ENCODE data around the gene GSE1. TPM values are rescaled to one million over a fixed set of nuclear protein-coding genes. Genes with fewer than 3 reads are reported as not detected.

Gene GSE1
- total RNA-seq, 2 experiments from 2014 or later, result 29.6 to 30.0 TPM

DNA sequence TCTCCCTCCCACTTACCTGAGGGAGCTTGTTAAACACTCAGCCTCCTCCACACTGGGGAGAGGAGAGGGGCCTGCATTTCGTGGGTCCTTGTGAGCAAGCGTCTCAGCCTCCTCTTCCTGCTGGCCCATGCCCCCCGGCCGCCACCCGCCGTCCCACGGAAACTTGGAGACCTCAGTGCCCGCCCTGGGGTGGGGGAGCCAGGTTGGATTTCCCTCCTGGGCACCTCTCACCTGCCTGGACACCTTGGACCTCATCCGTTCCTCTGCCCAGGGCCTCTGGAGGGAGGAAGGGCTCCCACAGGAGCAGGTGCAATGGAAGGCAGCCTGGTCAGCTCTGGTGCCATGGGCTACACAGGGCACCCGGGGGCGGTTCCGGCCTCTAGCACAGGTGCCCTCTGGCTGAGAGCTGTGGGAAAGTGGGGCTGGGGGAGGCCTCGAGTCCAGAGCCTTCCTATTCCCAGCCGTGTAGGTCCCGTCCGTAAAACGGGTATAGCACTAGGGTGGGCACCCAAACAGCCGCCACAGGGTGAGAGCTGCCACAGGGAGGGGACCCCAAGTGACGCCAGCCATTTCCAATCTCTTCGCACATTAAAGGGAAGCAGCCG is 11.0 kb downstream of the GSE1 start:
- POLR2A ChIA-PET, result no interaction called here
- CTCF ChIA-PET, result interaction anchor here (0.6 to 1.9 kb wide), 4 partner anchors 8 to 203 kb away, joined by 3 to 10 read pairs (median 4); no protein-coding TSS in a partner anchor

DNA sequence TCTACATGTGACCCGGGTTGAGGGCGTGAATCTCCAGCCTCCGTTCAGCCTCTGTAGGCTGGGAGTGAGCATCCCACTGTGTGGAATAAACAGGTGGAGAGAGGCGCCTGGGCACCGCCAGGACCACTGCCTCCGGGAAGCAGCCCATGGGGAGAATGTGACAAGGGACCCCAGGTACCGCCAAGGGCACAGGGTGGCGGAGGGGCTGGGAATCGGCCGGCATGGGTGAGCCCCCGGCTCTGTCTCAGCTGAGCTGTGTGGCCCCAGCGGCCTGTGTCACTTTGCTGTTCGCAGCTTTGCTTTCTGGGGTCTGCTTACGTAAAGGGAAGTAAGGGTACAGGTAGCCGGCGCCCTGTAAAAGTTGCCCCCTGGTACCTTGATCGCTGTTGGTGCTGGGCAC is 11.5 kb downstream of the GSE1 start:
- POLR2A ChIA-PET, result no interaction called here
- CTCF ChIA-PET, result interaction anchor here (0.6 to 1.7 kb wide), 3 partner anchors 9 to 133 kb away, joined by 3 to 5 read pairs (median 3); no protein-coding TSS in a partner anchor

GRCh38 chr16:85625053-85625452 is 11.9 kb downstream of the GSE1 start:
- CTCF ChIA-PET, result interaction anchor here (1.7 kb wide), 1 partner anchor 9 kb away, joined by 5 read pairs; no protein-coding TSS in a partner anchor
- POLR2A ChIA-PET, result no interaction called here

- ChIA-PET CTCF (interaction anchor here (0.7 to 3.2 kb wide), 3 partner anchors 10 to 419 kb away, joined by 3 to 11 read pairs (median 5); no protein-coding TSS in a partner anchor), POLR2A (no interaction called here)
Measured at GRCh38 chr16:85625485-85626117, 12.5 kb downstream of the GSE1 start.

DNA sequence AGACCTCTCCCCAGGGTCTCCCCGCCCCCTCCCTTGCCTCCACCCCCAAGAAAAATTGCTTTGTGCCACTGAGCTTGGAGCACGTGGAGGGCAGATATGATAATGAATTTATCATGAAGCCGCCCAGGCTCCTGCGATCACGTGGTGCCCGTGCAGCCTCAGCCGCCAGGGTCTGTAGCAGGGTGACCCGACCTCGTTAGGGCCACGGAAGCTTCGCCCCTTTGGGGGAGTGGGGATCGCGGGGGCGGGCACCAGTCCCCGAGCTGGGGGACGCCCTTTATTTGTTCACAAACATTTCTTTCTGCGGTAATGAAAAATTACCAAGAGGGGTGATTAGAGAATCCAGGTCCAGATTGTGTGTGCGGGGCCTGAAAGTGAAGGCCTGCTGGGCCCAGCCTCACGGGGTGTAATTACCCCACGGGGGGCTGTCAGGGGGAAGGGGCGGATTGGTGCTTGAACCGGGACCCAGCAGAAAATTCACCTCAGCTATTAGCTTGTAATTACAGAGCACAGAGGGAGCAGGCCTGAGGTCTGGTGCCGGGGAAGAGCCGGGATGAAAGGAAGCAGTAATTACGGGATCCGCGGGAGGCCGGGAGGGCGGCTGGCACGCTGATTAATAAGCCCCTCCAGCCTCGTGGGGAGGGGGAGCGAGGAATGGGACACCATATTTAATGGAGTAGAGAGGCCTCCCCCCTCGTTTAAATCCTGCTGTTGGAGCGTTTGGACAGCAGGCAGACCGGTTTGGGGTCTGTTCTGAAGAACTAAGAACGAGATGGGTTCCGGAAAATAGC is 13.3 kb downstream of the GSE1 start:
- ChIA-PET POLR2A (no interaction called here), CTCF (interaction anchor here (0.7 to 3.2 kb wide), 3 partner anchors 10 to 418 kb away, joined by 3 to 11 read pairs (median 4); no protein-coding TSS in a partner anchor)

GRCh38 chr16:85627089-85627488 is 14.0 kb downstream of the GSE1 start:
- CTCF ChIA-PET, result interaction anchor here (0.9 to 3.2 kb wide), 3 partner anchors 11 to 207 kb away, joined by 3 to 11 read pairs (median 4); no protein-coding TSS in a partner anchor
- POLR2A ChIA-PET, result no interaction called here

DNA sequence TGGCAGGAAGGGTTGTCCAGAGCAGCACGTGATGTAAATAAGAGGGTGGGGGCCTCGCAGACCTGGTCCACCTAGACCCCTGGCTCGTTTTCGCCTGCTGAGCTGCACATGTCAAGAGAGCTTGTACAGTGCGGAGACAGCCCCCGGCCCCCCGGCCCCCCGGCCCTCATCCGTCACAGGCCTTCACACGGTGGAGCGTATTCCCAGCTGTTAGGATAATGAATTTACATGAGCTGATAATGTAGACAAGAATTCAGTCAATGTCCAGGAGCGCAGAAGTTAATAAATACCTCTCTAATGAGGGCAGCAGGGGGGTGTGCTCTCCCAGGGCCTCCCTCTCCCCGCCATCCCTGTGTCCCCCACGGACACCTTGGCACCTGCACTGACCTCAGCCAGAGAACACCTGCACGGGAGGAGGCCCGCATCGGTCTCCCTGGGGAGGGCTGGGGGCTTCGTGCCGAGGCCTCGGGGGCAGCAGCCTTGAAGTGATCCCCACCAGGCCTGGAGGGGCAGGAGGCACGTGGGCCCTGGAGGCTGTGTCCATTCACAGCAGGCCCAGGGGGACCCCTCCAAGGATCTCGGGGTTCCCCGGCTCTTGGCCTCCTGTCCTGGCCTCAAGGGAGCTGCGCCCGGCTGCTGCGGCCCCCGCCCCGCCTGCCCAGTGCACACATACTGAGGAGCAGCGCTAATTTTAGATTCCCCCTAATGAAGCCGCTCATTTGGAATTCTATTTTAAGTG is 14.6 kb downstream of the GSE1 start:
- CTCF ChIA-PET, result interaction anchor here (0.9 to 3.2 kb wide), 3 partner anchors 12 to 207 kb away, joined by 3 to 11 read pairs (median 4); no protein-coding TSS in a partner anchor
- POLR2A ChIA-PET, result no interaction called here

DNA sequence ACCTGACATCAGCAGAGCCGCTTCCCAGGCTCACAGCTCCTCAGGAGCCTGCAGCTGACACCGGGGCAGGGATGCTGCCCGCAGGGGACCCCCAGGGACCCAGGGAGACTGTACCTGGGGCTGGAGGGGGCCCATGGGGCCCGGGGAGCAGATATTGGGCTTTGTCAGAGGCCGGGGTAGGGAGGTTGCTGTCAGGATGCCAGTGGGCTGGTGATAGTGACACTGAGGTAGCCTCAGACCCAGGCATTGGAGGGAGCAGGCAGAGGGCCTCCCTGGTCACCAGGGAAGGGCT is 15.1 kb downstream of the GSE1 start:
- ChIA-PET CTCF (interaction anchor here (3.2 kb wide), 1 partner anchor 12 kb away, joined by 11 read pairs; no protein-coding TSS in a partner anchor), POLR2A (no interaction called here)

DNA sequence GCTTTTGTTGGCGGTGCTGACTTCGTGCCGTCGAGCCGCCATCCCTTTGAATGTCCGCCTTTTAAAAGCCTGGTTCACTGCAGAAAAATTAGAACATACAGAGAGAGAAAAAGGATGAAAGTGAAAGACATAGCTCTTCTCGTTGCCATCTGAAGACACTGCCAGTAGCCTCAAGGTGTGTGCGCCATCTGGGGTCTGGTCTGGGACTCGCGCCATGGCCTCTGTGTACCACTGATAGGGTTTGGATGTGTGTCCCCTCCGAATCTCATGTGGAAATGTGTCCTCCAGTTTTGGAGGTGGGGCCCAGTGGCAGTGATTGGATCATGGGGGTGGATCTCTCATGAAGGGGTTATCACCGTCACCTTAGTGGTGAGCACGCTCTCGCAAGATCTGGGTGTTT is 15.5 kb downstream of the GSE1 start:
- CTCF ChIA-PET, result interaction anchor here (3.2 kb wide), 1 partner anchor 13 kb away, joined by 11 read pairs; no protein-coding TSS in a partner anchor
- POLR2A ChIA-PET, result no interaction called here

DNA sequence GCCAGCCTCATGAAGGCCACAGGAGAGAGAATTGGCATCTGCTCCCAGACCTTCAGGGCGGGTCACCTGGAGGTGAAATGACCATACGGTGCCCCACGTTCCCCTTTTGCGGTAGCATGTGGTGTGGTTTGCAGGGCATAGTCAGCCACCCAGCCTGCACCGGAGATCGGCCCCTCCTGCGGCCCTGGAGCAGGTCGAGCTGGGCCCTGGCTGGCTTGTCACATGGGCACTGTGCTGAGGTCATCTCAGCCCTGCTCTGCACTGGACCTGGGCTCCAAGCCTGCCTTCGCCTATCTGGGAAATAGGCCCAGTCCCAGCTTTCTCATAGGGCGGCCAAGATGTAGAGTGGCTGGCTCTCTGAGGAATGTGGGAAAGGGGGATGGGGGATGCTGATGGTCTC is 16.2 kb downstream of the GSE1 start:
- POLR2A ChIA-PET, result no interaction called here
- CTCF ChIA-PET, result no interaction called here

- POLR2A ChIA-PET, result no interaction called here
- CTCF ChIA-PET, result interaction anchor here (1.6 kb wide), 1 partner anchor 13 kb away, joined by 9 read pairs; no protein-coding TSS in a partner anchor
Measured at GRCh38 chr16:85629853-85630252, 16.7 kb downstream of the GSE1 start.

GRCh38 chr16:85631230-85631629 is 18.1 kb downstream of the GSE1 start:
- ChIA-PET POLR2A (no interaction called here), CTCF (interaction anchor here (1.6 kb wide), 1 partner anchor 14 kb away, joined by 9 read pairs; no protein-coding TSS in a partner anchor)

DNA sequence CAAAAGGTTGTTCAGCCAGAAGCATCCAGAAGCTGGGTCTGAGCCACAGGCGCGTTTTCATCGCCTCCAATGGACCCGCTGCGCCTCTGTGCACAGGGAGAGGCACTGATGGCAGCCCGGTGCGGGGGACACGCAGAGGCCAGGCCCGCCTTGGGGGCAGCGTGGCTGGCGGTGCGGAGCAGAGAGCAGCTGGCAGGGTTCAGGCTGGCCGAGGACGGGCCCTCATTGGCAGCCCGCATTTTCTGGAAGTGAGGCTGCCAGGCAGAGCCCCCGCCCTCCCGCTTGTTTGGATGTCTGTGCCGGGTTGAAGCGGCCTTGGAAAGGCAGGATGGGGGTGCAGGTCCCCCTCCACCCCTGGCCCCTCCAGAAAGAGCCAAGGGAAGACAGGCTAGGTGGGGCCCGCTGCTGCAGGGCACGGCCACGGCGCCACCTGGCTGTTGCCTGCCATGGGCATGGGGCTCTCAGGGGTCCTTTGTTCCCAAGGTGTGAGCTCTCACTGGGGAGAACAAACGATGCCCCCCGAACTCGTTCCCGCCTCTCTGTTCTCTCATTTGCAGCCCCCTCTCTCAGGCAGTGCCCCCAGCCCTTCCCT is 18.8 kb downstream of the GSE1 start:
- ChIA-PET CTCF (no interaction called here), POLR2A (no interaction called here)

DNA sequence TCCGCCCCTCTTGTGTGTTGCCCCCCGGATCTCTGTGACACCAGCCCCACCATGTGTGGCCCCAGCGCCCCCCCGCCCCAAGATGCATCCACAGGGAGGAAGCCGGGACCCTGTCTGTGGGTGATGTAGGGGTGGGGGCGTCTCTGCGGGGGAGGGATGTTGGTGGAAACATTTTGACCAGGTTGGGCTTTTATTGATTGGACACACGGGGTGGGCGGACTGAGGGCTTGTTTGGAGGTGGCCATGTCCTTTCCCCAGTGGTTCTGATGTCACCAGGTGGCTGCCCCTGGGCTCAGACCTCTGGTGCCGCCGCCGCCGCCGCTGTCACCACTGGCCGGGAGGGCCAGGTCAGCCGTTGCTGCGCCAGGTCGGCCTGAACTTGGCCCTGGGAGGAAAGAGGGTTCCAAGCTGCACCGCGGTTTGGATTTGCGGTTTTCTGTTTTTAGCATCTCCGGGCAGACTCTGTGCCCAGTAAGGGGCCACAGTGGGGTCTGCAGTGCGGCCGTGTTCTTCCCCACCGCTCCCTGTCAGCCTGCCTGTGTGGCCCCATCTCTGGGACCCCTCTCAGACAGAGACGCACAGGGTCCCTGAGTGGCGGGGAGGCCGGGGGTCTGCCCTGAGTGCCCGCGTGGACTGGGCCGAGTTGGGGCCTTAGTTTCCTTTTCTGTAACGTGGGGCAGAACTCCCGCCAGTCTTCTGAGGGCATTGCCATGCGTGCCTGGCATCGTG is 19.8 kb downstream of the GSE1 start:
- CTCF ChIA-PET, result no interaction called here

DNA sequence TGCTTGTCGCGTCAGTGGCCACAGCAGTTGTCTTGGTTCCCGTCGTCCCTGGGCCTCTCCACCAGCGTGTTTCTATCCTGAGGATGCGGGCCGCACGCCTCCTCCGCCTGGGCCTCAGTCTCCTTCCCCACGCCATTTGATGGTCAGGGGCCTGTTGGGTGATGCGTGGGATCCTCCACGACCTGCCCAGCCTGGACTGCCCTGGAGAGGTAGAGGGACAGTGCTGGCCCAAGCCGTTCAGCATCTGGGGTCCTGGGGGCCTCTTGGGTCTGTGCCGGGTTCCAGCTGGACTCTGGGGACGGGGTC is 20.3 kb downstream of the GSE1 start:
- ChIA-PET CTCF (no interaction called here), POLR2A (no interaction called here)

More for the DNA sequence above, 19.8 kb downstream of the GSE1 start:
- POLR2A ChIA-PET, result no interaction called here

- ChIA-PET CTCF (no interaction called here), POLR2A (no interaction called here)
Measured at GRCh38 chr16:85633888-85634287, 20.8 kb downstream of the GSE1 start.

DNA sequence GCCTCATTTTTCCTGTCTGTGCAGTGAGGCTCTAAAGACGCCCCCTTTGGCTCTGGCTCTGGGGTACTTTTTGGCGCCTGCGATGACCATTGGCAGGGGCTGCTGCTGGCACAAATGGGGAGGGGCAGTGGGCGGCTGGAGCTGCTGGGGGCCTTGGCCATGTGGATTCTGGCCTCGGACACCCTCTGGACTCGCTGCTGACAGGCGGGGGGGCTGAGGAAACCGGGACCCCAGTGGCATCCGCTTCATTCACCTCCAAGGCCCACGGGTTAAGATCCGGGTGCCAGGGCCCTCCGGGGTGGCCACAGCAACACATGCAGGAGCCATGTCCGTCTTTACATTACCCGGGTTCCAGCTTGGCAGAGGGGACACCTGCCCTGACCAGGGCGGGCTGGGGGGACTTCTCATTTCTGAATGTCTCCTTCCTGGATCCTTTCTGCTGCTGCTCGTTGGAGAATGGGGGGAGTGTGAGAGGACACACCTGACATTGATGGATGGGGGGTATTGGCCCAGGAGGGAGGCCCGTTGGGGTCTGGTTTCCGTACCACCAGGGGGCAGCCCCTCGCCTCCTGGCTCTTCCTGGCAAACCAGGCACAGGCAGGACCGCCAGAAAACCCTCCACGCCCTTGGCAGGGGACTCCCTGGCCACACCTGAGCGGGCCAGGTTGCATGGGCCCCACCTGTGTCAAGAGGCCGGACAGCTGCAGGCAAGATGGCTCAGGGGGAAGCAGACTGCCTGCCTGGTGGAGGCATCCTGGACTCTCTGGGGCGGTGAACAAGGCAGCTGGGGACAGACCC is 21.8 kb downstream of the GSE1 start:
- CTCF ChIA-PET, result no interaction called here
- POLR2A ChIA-PET, result no interaction called here

DNA sequence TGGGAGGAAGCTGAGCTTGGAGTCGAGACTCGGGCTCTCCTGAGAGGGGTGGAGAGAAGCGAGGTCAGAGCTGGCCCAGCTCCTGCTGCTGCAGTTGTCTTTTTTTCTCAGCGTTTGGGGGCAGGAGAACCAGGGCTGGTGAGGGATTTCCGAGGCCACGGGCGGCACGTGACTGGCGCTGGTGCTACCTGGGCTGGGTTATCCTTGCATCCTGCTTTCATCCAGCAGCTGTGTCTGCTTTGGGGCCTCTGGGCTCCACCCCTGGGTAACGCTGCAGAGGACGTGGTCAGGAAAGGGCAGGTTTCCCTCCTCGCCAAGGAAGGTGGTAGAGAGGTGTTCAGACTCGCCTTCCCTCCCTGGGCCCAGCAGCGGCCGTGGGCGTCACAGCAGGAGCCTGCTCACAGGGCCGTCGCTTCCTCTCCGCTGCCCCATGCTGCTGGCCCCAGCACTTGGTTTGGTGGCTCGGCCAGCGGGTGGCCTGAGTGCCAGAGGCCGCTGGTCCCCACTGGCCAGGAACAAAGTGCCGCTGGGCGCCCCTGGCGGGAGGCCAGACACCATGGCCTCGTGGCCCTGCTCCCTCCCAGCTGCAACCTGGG is 22.5 kb downstream of the GSE1 start:
- CTCF ChIA-PET, result no interaction called here
- POLR2A ChIA-PET, result no interaction called here

Measured in activated CD8-positive, alpha-beta memory T cell treated with anti-CD3 and anti-CD28 coated beads for 36 hours (primary cell).